NCI-H2227 (cell line): ENCODE measurements around the gene KIF15.
A peak's percentile ranks its signal among the peaks of the same experiment; 100 is the strongest.
"Not testable (repeated sequence)": the region's sequence is repeated elsewhere in the genome, so short reads cannot be mapped to it uniquely, and the experiment has no call there.

Experiments used
- DNase-seq: peaks from one replicate; lab custom pipeline; 2025; ENCODE audit not compliant: unreplicated experiment; lab: John Stamatoyannopoulos, UW

The KIF15 gene

DNA sequence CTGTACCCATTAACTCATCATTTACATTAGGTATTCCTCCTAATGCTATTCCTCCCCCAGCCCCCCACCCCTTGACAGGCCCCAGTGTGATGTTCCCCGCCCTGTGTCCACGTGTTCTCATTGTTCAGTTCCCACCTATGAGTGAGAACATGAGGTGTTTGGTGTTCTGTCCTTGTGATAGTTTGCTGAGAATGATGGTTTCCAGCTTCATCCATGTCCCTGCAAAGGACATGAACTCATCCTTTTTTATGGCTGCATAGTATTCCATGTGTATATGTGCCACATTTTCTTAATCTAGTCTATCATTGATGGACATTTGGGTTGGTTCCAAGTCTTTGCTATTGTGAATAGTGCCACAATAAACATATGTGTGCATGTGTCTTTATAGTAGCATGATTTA, 54.7 kb downstream of the KIF15 start:
- not testable (repeated sequence) for DNase-seq

- DNase-seq, result not testable (repeated sequence)
These were observed 59.6 kb downstream of the KIF15 start for GRCh38 chr3:44821206-44821605.

- no peak for DNase-seq
These were observed 63.8 kb downstream of the KIF15 start for GRCh38 chr3:44825264-44825925.

DNA sequence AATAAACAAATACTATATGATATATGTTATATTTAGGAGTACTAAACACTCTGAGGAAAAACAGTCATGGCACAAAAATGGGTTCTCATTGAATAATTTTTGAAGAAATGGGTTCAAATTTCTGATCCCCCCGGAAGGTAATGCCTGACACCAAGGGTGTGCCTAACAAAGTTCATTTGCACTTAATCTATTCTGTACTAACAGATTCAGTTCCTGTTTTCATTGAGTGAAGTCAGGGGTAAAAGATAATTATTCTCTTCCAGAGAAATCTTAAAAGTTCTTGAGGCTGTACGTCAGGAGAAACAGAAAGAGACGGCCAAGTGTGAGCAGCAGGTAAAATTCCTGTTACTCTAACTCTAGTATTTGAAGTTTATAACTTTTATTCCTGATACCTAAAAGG, 65.6 kb downstream of the KIF15 start:
- DNase-seq, result no peak

DNA sequence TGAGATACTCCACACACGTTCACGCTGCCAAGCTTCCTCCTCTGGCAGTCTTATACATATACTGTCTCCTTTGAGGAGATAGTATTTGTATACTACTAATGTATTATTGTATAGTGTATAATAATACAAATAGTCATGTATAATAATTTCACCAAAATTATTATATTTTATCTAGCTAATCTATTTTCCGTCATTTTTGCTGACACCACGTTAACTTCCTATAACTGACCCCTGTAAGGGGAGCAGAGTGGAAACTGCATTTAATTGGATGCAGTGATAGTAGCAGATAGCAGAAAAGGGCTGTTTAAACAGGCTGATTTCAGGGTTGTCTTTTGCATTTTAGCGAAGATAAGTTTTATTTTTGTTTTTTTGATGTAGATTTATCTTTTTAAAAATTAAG, 69.6 kb downstream of the KIF15 start:
- DNase-seq, result no peak

- no peak for DNase-seq
These were observed 70.4 kb downstream of the KIF15 start for GRCh38 chr3:44832032-44832431.

DNA sequence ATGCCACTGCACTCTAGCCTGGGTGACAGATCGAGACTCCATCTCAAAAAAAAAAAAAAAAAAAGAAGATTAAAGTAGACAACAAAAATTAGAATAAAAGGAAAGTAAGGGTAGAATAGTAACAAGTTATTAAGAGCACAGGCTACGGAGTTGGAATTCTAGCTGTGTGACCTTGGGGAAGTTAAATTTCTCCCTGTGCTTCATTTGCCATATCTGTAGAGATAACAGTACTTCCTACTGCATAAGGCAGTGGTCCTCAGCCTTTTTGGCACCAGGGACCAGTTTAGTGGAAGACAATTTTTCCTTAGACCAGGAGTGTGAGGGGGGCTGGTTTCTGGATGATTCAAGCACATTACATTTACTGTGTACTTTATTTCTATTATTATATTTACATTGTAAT, 71.4 kb downstream of the KIF15 start:
- DNase-seq, result no peak

GRCh38 chr3:44833394-44833793, 71.8 kb downstream of the KIF15 start:
- no peak for DNase-seq

- no peak for DNase-seq
These were observed 74.1 kb downstream of the KIF15 start for GRCh38 chr3:44835684-44836083.

DNA sequence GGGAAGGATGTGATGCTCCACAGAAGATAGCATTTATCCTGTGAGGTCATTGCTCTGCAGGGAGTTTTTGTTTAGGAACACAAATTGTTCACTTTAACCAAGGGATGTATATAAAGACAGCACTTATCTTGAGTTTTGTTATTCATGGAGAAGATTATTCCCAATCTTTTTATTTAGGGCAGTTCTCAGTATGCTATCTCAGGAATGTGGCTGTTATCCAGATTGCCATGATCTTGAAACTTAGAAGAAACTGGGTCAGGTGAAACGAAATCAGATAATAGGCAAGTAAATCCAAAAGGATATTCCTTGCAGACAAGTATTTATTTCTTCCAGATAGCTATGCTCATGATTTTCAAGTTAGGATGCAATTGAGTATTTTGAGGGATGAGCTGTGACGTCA, 80.8 kb downstream of the KIF15 start:
- no peak for DNase-seq

DNA sequence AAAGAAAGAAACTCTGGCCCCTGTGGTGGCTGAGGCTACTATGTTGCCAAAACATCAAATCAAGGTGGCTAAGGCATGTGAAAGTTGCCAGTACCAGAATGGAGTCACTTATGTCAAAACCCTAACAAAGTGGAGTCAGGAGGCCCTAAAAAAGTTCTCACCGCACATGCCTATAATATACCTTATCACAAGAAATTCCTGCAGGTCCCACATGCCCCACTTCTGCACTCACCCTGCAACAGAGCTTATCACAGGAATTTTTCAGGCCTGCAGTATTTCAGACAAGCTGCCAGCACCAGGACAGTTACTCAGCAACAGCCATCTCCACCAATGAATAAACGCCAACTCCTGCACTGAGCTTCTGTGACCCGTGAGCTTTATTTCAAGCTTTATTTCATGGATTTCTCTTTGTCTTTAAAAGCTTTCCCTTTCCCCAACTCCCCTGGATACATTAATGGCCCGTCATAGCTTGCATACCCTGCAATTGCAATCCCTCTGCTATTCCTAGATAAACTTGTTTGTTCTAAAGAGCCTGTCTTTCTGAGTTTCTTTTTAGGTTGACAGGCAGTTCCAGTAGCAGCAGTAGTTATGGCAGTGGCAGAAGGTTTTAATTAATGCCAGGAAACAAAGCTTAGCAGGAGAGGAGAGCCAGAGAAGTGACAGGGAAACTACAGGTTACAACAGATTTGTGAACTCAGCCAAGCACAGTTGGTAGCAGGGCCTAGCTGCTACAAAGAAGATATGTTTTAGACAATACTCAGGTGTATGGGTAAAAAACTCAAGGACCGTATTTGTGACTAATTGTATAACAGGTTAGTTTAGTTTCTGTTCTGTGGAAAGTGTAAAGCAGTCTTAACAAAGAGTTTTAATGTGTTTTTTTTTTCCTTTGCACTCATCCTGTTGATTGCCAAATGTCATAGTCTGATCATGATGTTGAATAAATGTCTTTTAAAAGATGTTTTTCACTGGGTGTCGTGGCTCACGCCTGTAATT, 84.2 kb downstream of the KIF15 start:
- no peak for DNase-seq

GRCh38 chr3:44848634-44849033, 87.0 kb downstream of the KIF15 start:
- DNase-seq, result no peak

DNA sequence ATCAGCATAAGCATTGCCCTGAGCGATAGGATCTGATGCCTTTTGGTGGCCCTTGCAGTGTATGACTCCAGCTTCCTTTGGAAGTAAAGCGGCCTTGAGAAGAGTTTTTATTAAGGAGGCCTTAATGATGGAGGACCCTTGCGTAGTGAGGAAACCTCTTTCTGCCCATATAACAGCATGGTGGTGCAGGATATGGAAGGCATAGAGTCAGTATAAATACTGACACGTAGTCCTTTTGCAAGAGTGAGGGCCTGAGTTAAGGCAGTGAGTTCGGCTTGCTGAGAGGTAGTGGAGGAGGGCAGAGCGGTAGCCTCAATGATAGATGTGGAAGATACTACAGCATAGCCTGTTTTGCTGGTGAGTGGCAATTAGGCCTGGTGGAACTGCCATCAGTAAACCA, 95.1 kb downstream of the KIF15 start:
- not testable (repeated sequence) for DNase-seq

GRCh38 chr3:44860117-44860516, 98.5 kb downstream of the KIF15 start:
- no peak for DNase-seq

GRCh38 chr3:44861412-44862225, 100.0 kb downstream of the KIF15 start, which contains the start of gene TMEM42:
TMEM42 (plus strand) TSS chr3:44861912; CDS start chr3:44861925, 13 bp downstream.
- peak; percentile 93 for DNase-seq

DNA sequence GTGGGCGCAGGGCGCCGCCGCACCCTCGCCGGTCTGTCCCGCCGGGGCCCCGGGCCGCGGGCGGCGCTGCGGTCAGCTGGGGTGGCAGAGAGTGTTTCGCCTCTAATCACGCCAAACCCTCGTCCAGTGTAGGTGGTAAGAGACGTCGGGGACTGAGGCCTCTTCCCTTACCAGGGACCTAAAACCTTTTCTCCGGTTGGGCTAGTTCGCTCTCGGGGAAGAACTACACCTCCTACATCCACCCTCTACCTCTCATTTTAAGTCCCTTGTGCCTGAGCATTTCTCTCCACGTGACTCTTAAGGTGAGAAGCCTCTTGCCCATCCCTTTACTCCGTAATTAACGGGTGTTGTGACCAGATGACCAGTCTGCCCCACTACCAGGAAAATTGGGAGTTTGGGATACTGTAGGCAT, 100.6 kb downstream of the KIF15 start:
- peak; percentile 48 for DNase-seq

DNA sequence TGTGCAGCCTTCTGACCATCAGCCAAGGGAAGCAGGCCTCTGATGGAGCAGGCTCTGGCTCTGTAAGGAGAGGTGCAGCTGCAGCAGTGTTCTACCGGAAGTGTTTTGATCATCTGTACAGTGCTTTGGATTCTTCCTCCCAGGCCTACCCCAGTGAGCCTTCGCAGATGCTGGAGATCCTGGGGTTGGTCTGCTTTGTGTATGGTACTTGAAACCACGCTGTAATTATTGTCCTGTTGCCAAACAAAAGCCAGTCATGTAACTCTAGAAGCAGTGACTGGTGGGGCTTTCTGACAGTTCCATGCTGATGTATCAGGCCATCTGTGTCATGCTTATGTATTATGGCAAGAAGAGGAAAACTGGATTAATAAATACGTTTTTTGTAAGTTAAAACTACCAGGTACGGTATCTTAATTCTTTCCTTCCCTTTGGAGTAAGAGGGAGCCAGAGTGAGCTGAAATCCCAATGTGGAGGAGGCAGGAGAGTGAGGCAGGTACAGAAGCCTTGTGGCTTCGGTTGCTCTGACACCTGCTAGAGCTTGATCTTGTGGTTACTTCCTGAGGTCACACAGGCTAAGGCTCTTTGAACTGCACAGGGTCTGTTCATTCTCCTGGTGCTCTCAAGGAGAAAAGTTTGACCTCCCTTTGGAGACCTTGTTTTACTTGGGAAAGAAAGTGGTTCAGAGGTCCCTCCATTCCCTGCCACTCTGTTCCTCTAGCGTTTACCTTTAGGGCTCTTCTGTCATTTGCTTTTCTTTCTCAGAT, 103.9 kb downstream of the KIF15 start:
- peak; percentile 35 for DNase-seq

DNA sequence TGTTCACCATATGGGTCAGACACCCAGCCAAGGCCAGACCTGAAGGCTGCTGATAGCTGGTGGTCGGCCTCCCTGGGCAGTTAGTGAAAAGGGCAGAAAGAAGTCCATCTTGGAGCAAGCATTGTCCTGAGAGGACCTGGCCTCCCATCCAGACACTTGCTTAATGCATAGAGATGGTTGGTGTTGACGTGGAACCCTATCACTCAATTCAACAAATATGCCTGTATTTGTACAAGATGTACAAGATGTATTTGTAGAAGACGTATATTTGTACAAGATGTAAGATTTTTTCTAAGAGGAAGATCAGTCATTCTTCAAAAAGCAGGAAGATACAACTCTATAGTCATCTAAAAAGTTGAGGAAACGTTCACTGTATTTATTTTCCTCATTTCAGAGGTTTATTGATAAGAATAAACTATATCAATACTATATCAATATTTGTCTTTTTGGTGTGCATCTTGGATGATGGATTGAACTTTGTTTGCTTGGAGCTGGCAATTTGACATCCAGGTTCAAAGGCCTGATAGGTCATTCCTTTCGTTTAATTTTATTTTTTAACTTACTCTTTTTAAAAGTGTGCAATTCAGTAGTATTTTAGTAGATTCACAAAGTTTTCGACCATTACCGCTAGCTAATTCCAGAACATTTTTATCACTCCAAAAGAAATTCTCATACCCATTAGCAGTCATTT, 106.0 kb downstream of the KIF15 start:
- DNase-seq, result no peak

GRCh38 chr3:44870375-44871061, 108.9 kb downstream of the KIF15 start:
- no peak for DNase-seq
